CD14-positive monocyte (primary cell): ENCODE data around the gene CPSF6. TPM values are rescaled to one million over a fixed set of nuclear protein-coding genes. Genes with fewer than 3 reads are reported as not detected.

Source experiments
- DNase-seq, 3 donors: peaks; one replicate each; pipeline ENCODE4 v3.0.0-alpha.2; 2011 to 2022
- H2AFZ ChIP-seq: 2 replicates; pipeline ENCODE4 v1.6.0; 2012; ENCODE audit warnings: mild to moderate bottlenecking, low read depth, low read length, inconsistent platforms; ENCODE audit not compliant: insufficient read depth, poor library complexity, severe bottlenecking
- H3K27ac ChIP-seq, 2 donors: 1 replicate in 1 of 2; 2 replicates in 1 of 2; pipeline ENCODE4 v1.5.1; 2012 to 2013; ENCODE audit warnings: low read length in 2 of 2, control low read depth in 1 of 2, inconsistent platforms in 1 of 2, low read depth in 1 of 2, mild to moderate bottlenecking in 1 of 2
- H3K27me3 ChIP-seq, 2 donors: one replicate each; pipeline versions ENCODE4 v1.6.0 to v1.6.1; 2011 to 2013; ENCODE audit warnings: low read length in 2 of 2; ENCODE audit not compliant: control insufficient read depth in 2 of 2, insufficient read depth in 2 of 2
- H3K36me3 ChIP-seq, 2 donors: replicated peaks in 1 of 2; 1 replicate in 1 of 2; 2 replicates in 1 of 2; pipeline versions ENCODE4 v1.5.1 to v1.6.1; 2012 to 2013; ENCODE audit warnings: low read length in 2 of 2, control low read depth in 1 of 2, inconsistent platforms in 1 of 2, mild to moderate bottlenecking in 1 of 2; ENCODE audit not compliant: insufficient read depth in 2 of 2, control insufficient read depth in 1 of 2
- H3K4me1 ChIP-seq, 2 donors: 1 replicate in 1 of 2; 2 replicates in 1 of 2; pipeline versions ENCODE4 v1.5.1 to v1.6.1; 2012 to 2013; ENCODE audit warnings: low read length in 2 of 2, control low read depth in 1 of 2, inconsistent platforms in 1 of 2, mild to moderate bottlenecking in 1 of 2, moderate library complexity in 1 of 2; ENCODE audit not compliant: insufficient read depth in 2 of 2, control insufficient read depth in 1 of 2
- H3K4me2 ChIP-seq: replicated peaks from 2 replicates; pipeline ENCODE3; 2012; ENCODE audit warnings: low read length, moderate library complexity, mild to moderate bottlenecking; ENCODE audit not compliant: poor library complexity, severe bottlenecking; ENCODE audit errors: extremely low read depth
- H3K4me3 ChIP-seq, 3 experiments: fragments of 200-600 bp in 1 of 3; sonication (generic) in 1 of 3; replicated peaks in 1 of 3; 1 replicate in 2 of 3; 2 replicates in 1 of 3; pipeline ENCODE4 v1.5.1; 2011 to 2013; ENCODE audit warnings: low read length in 3 of 3, mild to moderate bottlenecking in 3 of 3, control low read depth in 2 of 3, low read depth in 2 of 3, inconsistent platforms in 1 of 3, moderate library complexity in 1 of 3
- H3K79me2 ChIP-seq: 2 replicates; pipeline ENCODE4 v1.6.0; 2012; ENCODE audit warnings: mild to moderate bottlenecking, control low read depth, inconsistent platforms, low read length, moderate library complexity; ENCODE audit not compliant: insufficient read depth
- H3K9ac ChIP-seq: 2 replicates; pipeline ENCODE4 v1.6.0; 2017; ENCODE audit warnings: low read length, mild to moderate bottlenecking; ENCODE audit not compliant: insufficient read depth, poor library complexity, severe bottlenecking
- H3K9me3 ChIP-seq, 2 donors: replicated peaks in 1 of 2; 1 replicate in 1 of 2; 2 replicates in 1 of 2; pipeline versions ENCODE4 v1.5.1 to v1.6.1; 2012 to 2013; ENCODE audit warnings: low read length in 2 of 2, control low read depth in 1 of 2; ENCODE audit not compliant: control insufficient read depth in 1 of 2, insufficient read depth in 1 of 2
- H4K20me1 ChIP-seq: 2 replicates; pipeline ENCODE4 v1.6.0; 2012; ENCODE audit warnings: mild to moderate bottlenecking, low read length, control low read depth, moderate library complexity; ENCODE audit not compliant: insufficient read depth
- H3K27ac Mint-ChIP-seq, 7 donors: one replicate each; pipeline ENCODE4 v1.8.0; 2020; ENCODE audit warnings: mild to moderate bottlenecking in 7 of 7, mixed read lengths in 7 of 7, moderate library complexity in 6 of 7, inconsistent platforms in 2 of 7
- H3K27me3 Mint-ChIP-seq, 3 donors: one replicate each; pipeline ENCODE4 v1.8.0; 2021 to 2022; ENCODE audit warnings: low read depth in 3 of 3, mild to moderate bottlenecking in 3 of 3, mixed read lengths in 3 of 3, moderate library complexity in 3 of 3, inconsistent platforms in 1 of 3
- H3K36me3 Mint-ChIP-seq, 2 donors: one replicate each; pipeline ENCODE4 v1.8.0; 2020; ENCODE audit warnings: mixed read lengths in 2 of 2, inconsistent platforms in 1 of 2, mild to moderate bottlenecking in 1 of 2
- H3K4me1 Mint-ChIP-seq: one replicate; pipeline ENCODE4 v1.8.0; 2020; ENCODE audit warnings: mild to moderate bottlenecking, mixed read lengths
- H3K4me3 Mint-ChIP-seq, 2 donors: one replicate each; pipeline ENCODE4 v1.8.0; 2020; ENCODE audit warnings: mild to moderate bottlenecking in 2 of 2, mixed read lengths in 2 of 2, moderate library complexity in 1 of 2
- H3K9me3 Mint-ChIP-seq, 7 donors: one replicate each; pipeline ENCODE4 v1.8.0; 2020 to 2022; ENCODE audit warnings: mixed read lengths in 7 of 7, mild to moderate bottlenecking in 6 of 7, moderate library complexity in 6 of 7, inconsistent platforms in 2 of 7
- CTCF ChIP-seq: fragments of 200-600 bp; IDR thresholded peaks from one replicate; pipeline ENCODE4 v1.8.0; 2022; ENCODE audit warnings: antibody characterized with exemption, mild to moderate bottlenecking
- WGBS: methylation state at CpG from one replicate; pipeline ENCODE4 v1.1.5; 2013; ENCODE audit warnings: missing lambda C conversion rate; ENCODE audit not compliant: insufficient coverage; 5-methylcytosine and 5-hydroxymethylcytosine counted together
- intact Hi-C, 2 donors: fragments of 100-400 bp; cut with micrococcal nuclease; formaldehyde crosslinking; loops; one replicate each; pipeline versions ENCODE4 v1.15.0 to v1.15.1; 2023
- polyA plus RNA-seq, 3 donors: library from polyadenylated mRNA; depleted of rRNA in 1 of 3; unstranded in 2 of 3; stranded (reverse) in 1 of 3; fragments of 300-500 nt in 2 of 3; fragments of >200 nt in 1 of 3; fragmentation: Illumina TruSeq in 2 of 3; gene quantifications; 1 replicate in 2 of 3; 2 replicates in 1 of 3; pipeline ENCODE4 v1.2.3, GENCODE V29; 2012 to 2021

Gene CPSF6
- polyA plus RNA-seq, 3 donors = 18.3 to 38.0 (median 35.4) TPM

DNA sequence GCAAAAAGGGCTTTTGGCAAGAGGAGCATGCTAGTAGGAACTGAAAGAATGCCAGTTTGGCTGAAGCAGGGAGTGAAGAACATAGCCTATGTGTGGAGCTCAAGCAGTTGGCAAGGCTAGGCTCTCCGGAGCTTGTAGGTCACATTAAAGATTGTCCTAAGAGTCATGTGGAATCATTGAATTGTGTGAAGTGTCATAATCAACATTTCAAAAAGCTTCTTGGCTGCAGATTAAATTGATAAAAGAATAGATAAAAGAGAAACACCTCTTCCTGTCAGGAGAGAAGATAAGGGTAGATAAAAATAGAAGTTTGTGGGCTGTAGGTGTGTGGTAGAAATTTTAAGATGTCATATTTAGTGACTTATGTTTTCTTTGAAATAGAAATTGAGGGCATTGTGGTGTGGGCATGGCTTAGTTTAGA lies 36.1 kb downstream of the CPSF6 start:
- intact Hi-C loops = no loop called here
- no peak for TF ChIP-seq CTCF

DNA sequence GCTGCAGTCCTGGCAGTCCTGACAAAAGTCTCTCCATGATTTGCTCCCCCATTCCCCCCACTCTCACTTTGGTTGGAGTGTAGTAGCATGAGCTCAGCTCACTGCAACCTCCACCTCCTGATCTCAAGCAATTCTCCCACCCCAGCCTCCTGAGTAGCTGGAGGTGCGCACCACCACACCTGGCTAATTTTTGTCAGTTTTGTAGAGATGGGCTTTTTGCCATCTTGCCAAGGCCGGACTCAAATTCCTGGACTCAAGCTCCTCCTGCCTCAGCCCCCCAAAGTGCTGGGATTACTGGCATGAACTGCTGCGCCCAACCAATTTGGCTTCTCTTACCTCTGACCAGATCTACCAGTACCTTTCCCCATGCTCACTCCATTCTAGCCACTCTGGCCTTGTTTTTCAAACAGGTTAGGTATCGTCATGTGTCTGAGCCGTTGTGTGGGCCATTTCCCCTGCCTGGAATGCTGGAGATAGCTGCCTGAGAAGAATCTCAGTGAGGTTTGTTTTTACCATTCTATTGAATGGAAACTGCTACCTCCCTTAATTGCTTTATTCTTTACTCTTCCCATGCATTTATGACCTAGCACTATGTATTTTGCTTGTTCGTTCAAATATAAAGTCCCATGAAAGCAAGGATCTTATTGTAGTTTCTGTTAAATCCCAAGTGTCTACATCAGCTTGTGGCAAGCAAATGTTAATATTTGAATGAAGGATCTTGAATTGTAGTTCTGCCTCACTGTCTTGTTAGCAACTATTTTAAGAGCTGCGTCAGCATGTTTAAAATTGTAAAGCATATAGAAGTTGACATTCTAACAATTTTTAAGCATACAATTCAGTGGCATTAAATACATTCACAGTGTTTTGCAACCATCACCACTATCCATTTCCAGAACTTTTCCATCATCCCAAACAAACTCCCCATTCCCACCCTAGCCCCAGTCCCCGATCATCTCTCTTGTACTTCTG lies 39.7 kb downstream of the CPSF6 start:
- Histone ChIP-seq H4K20me1 (no peaks in the 10 kb centered on the region), H3K27me3 (peaks cover 6 to 7% of the 10 kb centered on the region in 2 donors), H3K36me3 (no peaks in the 10 kb centered on the region), H3K4me1 (peaks cover 8 to 9% of the 10 kb centered on the region in 2 donors), H2AFZ (no peak overlapping the region), H3K9ac (no peak overlapping the region), H3K4me3 (no peak overlapping the region), H3K9me3 (no peaks in the 10 kb centered on the region), H3K79me2 (no peaks in the 10 kb centered on the region), H3K27ac (no peak overlapping the region), H3K4me2 (no peak overlapping the region)
- H3K4me1 Mint-ChIP-seq = peaks cover 19% of the 10 kb centered on the region
- no peaks in the 10 kb centered on the region for H3K9me3 Mint-ChIP-seq
- TF ChIP-seq CTCF = no peak
- no peaks in the 10 kb centered on the region for H3K36me3 Mint-ChIP-seq
- intact Hi-C loops = no loop called here
- no peak for DNase-seq
- H3K27ac Mint-ChIP-seq = peak overlapping the region in 1 of 7 donors; percentile 11
- 93% methylated on average over 3 of the region's 8 CpGs for WGBS
- peaks cover 10 to 15% (median 12%) of the 10 kb centered on the region in 3 donors for H3K27me3 Mint-ChIP-seq
- no peak overlapping the region for H3K4me3 Mint-ChIP-seq

More for the DNA sequence above, 36.1 kb downstream of the CPSF6 start:
- Mint-ChIP-seq H3K4me3 (no peak overlapping the region), H3K27ac (peak overlapping the region in 1 of 7 donors; percentile 49), H3K36me3 (peaks cover 11 to 13% of the 10 kb centered on the region in 2 donors), H3K4me1 (peaks cover 7% of the 10 kb centered on the region), H3K27me3 (peaks cover 0 to 2% (median 0%) of the 10 kb centered on the region in 3 donors), H3K9me3 (no peaks in the 10 kb centered on the region)
- Histone ChIP-seq H3K9ac (no peak overlapping the region), H3K4me3 (no peak overlapping the region), H3K36me3 (peaks cover 15 to 20% of the 10 kb centered on the region in 2 donors), H2AFZ (no peak overlapping the region), H3K4me1 (no peaks in the 10 kb centered on the region), H4K20me1 (no peaks in the 10 kb centered on the region), H3K27me3 (no peaks in the 10 kb centered on the region), H3K9me3 (no peaks in the 10 kb centered on the region), H3K79me2 (no peaks in the 10 kb centered on the region), H3K4me2 (no peak overlapping the region), H3K27ac (no peak overlapping the region)
- WGBS = 71% methylated on average over 1 of the region's 1 CpG
- no peak for DNase-seq
